Neural cell (in vitro differentiated cells): Measurements from ENCODE around the gene KRTAP20-3.

Source experiments
- CTCF ChIP-seq: fragments of 450-650 bp; IDR thresholded peaks from 2 replicates; pipeline ENCODE4 v1.5.1; 2014; ENCODE audit warnings: antibody characterized with exemption, mild to moderate bottlenecking, moderate library complexity; ENCODE audit not compliant: poor library complexity, severe bottlenecking
- MXI1 ChIP-seq: fragments of 450-650 bp; conservative IDR thresholded peaks from 2 replicates; pipeline ENCODE4 v1.6.1; 2014; ENCODE audit warnings: antibody characterized with exemption, mild to moderate bottlenecking; ENCODE audit not compliant: poor library complexity, severe bottlenecking
- REST ChIP-seq: IDR thresholded peaks from 2 replicates; pipeline ENCODE4 v1.6.1; 2012; ENCODE audit warnings: borderline replicate concordance

- TF ChIP-seq CTCF (no peak), MXI1 (no peak), REST (no peak)
These were observed 28.8 kb upstream of the KRTAP20-3 start, which contains the start of gene KRTAP6-1 for GRCh38 chr21:30613836-30614235.
